Naive B cell (primary cell): ENCODE results near the gene RSRP1. TPM values are rescaled to one million over a fixed set of nuclear protein-coding genes. Genes with fewer than 3 reads are reported as not detected.

Source experiments
- ATAC-seq, 2 donors: fragments of 150-1000 bp; cut with Tn5 transposase; 2 replicates each; pipeline ENCODE4 v1.10.0; 2021; ENCODE audit warnings: low read depth in 2 of 2, mild to moderate bottlenecking in 2 of 2, moderate library complexity in 2 of 2
- DNase-seq: peaks from one replicate; pipeline ENCODE4 v3.0.0; 2022
- H3K27ac Mint-ChIP-seq, 6 donors: one replicate each; pipeline ENCODE4 v1.8.0; 2020 to 2022; ENCODE audit warnings: mild to moderate bottlenecking in 6 of 6, mixed read lengths in 6 of 6, moderate library complexity in 5 of 6, inconsistent platforms in 2 of 6
- H3K27me3 Mint-ChIP-seq, 3 donors: one replicate each; pipeline ENCODE4 v1.8.0; 2021 to 2022; ENCODE audit warnings: mixed read lengths in 3 of 3, mild to moderate bottlenecking in 1 of 3
- H3K36me3 Mint-ChIP-seq, 2 donors: one replicate each; pipeline ENCODE4 v1.8.0; 2020 to 2022; ENCODE audit warnings: mixed read lengths in 2 of 2, inconsistent platforms in 1 of 2, mild to moderate bottlenecking in 1 of 2
- H3K4me1 Mint-ChIP-seq, 3 donors: one replicate each; pipeline ENCODE4 v1.8.0; 2020 to 2022; ENCODE audit warnings: mixed read lengths in 3 of 3, inconsistent platforms in 1 of 3, mild to moderate bottlenecking in 1 of 3, moderate library complexity in 1 of 3
- H3K4me3 Mint-ChIP-seq, 8 donors: one replicate each; pipeline ENCODE4 v1.8.0; 2020 to 2022; ENCODE audit warnings: mild to moderate bottlenecking in 8 of 8, mixed read lengths in 8 of 8, moderate library complexity in 8 of 8, inconsistent platforms in 2 of 8
- H3K9me3 Mint-ChIP-seq, 7 donors: one replicate each; pipeline ENCODE4 v1.8.0; 2020 to 2022; ENCODE audit warnings: mixed read lengths in 7 of 7, mild to moderate bottlenecking in 5 of 7, inconsistent platforms in 2 of 7, moderate library complexity in 1 of 7
- polyA plus RNA-seq, 6 donors: library from polyadenylated mRNA; unstranded; fragments of 300-500 nt; fragmentation: Illumina TruSeq; gene quantifications; one replicate each; pipeline ENCODE4 v1.2.3, GENCODE V29; 2021; ENCODE audit warnings: low read depth in 6 of 6

The RSRP1 gene
- polyA plus RNA-seq, 6 donors from 2014 or later = 34.2 to 78.0 (median 68.9) TPM

- H3K36me3 Mint-ChIP-seq = no peaks in the 10 kb centered on the region
- H3K9me3 Mint-ChIP-seq = no peaks in the 10 kb centered on the region
- H3K4me1 Mint-ChIP-seq = peaks cover 10 to 16% (median 13%) of the 10 kb centered on the region in 3 donors
- ATAC-seq = no peak
- DNase-seq = no peak
- no peak overlapping the region for H3K4me3 Mint-ChIP-seq
- peaks cover 6 to 26% (median 10%) of the 10 kb centered on the region in 3 donors for H3K27me3 Mint-ChIP-seq
- peak overlapping the region in 1 of 6 donors; percentile 69 for H3K27ac Mint-ChIP-seq
These were observed 47.2 kb downstream of the RSRP1 start for GRCh38 chr1:25199819-25200620.

- DNase-seq = no peak
- H3K27me3 Mint-ChIP-seq = peaks cover 10 to 34% (median 19%) of the 10 kb centered on the region in 3 donors
- H3K36me3 Mint-ChIP-seq = no peaks in the 10 kb centered on the region
- ATAC-seq = peak; percentile 56
- H3K27ac Mint-ChIP-seq = peak overlapping the region in 1 of 6 donors; percentile 5
- H3K4me3 Mint-ChIP-seq = peak overlapping the region in 3 of 8 donors; percentile 21 to 80 (median 24)
- no peaks in the 10 kb centered on the region for H3K9me3 Mint-ChIP-seq
- H3K4me1 Mint-ChIP-seq = peaks cover 10 to 16% (median 13%) of the 10 kb centered on the region in 3 donors
These were observed 48.5 kb downstream of the RSRP1 start for GRCh38 chr1:25198663-25199252.

- Mint-ChIP-seq H3K27me3 (peaks cover 14 to 39% (median 25%) of the 10 kb centered on the region in 3 donors), H3K4me3 (peak overlapping the region in 2 of 8 donors; percentile 24 to 80), H3K9me3 (no peaks in the 10 kb centered on the region), H3K27ac (peak overlapping the region in 2 of 6 donors; percentile 3 to 5), H3K4me1 (peaks cover 10 to 16% (median 13%) of the 10 kb centered on the region in 3 donors), H3K36me3 (no peaks in the 10 kb centered on the region)
- DNase-seq (no peak), ATAC-seq (peak; percentile 27 to 42)
These were observed 49.1 kb downstream of the RSRP1 start for GRCh38 chr1:25197982-25198662.

GRCh38 chr1:25197235-25197975 lies 49.8 kb downstream of the RSRP1 start:
- Mint-ChIP-seq H3K9me3 (no peaks in the 10 kb centered on the region), H3K27me3 (peaks cover 14 to 40% (median 27%) of the 10 kb centered on the region in 3 donors), H3K4me1 (peaks cover 10 to 16% (median 13%) of the 10 kb centered on the region in 3 donors), H3K36me3 (no peaks in the 10 kb centered on the region), H3K27ac (no peak overlapping the region), H3K4me3 (no peak overlapping the region)
- no peak for DNase-seq
- ATAC-seq = no peak

- H3K4me3 Mint-ChIP-seq = no peak overlapping the region
- DNase-seq (no peak), ATAC-seq (no peak)
- no peaks in the 10 kb centered on the region for H3K9me3 Mint-ChIP-seq
- H3K27ac Mint-ChIP-seq = no peak overlapping the region
- no peaks in the 10 kb centered on the region for H3K36me3 Mint-ChIP-seq
- peaks cover 14 to 40% (median 27%) of the 10 kb centered on the region in 3 donors for H3K27me3 Mint-ChIP-seq
- H3K4me1 Mint-ChIP-seq = peaks cover 10 to 16% (median 13%) of the 10 kb centered on the region in 3 donors
These were observed 50.4 kb downstream of the RSRP1 start for GRCh38 chr1:25196830-25197229.

- Mint-ChIP-seq H3K27me3 (peaks cover 14 to 31% (median 20%) of the 10 kb centered on the region in 3 donors), H3K36me3 (no peaks in the 10 kb centered on the region), H3K4me3 (no peak overlapping the region), H3K27ac (no peak overlapping the region), H3K9me3 (no peaks in the 10 kb centered on the region), H3K4me1 (peaks cover 10 to 16% (median 13%) of the 10 kb centered on the region in 3 donors)
- ATAC-seq (no peak), DNase-seq (no peak)
These were observed 51.4 kb downstream of the RSRP1 start for GRCh38 chr1:25195835-25196234.

- Mint-ChIP-seq H3K27me3 (peaks cover 17 to 31% (median 22%) of the 10 kb centered on the region in 3 donors), H3K36me3 (no peaks in the 10 kb centered on the region), H3K27ac (no peak overlapping the region), H3K9me3 (no peaks in the 10 kb centered on the region), H3K4me1 (peaks cover 10 to 16% (median 13%) of the 10 kb centered on the region in 3 donors), H3K4me3 (no peak overlapping the region)
- ATAC-seq (no peak), DNase-seq (no peak)
These were observed 52.7 kb downstream of the RSRP1 start for GRCh38 chr1:25194572-25195020.

- Mint-ChIP-seq H3K27me3 (peaks cover 17 to 26% (median 22%) of the 10 kb centered on the region in 3 donors), H3K27ac (peak overlapping the region in 3 of 6 donors; percentile 14 to 37 (median 23)), H3K4me3 (no peak overlapping the region), H3K36me3 (no peaks in the 10 kb centered on the region), H3K9me3 (no peaks in the 10 kb centered on the region), H3K4me1 (peaks cover 10 to 14% (median 13%) of the 10 kb centered on the region in 3 donors)
- DNase-seq (no peak), ATAC-seq (no peak)
These were observed 53.2 kb downstream of the RSRP1 start for GRCh38 chr1:25194054-25194453.

GRCh38 chr1:25193229-25193628 lies 54.0 kb downstream of the RSRP1 start:
- DNase-seq = no peak
- Mint-ChIP-seq H3K36me3 (no peaks in the 10 kb centered on the region), H3K27ac (no peak overlapping the region), H3K27me3 (peaks cover 17 to 24% (median 18%) of the 10 kb centered on the region in 3 donors), H3K4me1 (peaks cover 4 to 6% (median 5%) of the 10 kb centered on the region in 3 donors), H3K4me3 (no peak overlapping the region), H3K9me3 (no peaks in the 10 kb centered on the region)
- ATAC-seq = no peak

Other genes with a start within 250 kb of the RSRP1 start
- gene SYF2, start 15.0 kb downstream of the RSRP1 start, polyA plus RNA-seq = 10 to 100 TPM; 69.2 to 93.1 (median 78.0) TPM
- gene RHD, start 25.1 kb upstream of the RSRP1 start, polyA plus RNA-seq = under 1 TPM in 5 of 6 donors, not detected in 1; 0.29 to 0.62 (median 0.39) TPM
- gene TMEM50A, start 90.9 kb upstream of the RSRP1 start, polyA plus RNA-seq = 100 to 1,000 TPM; 123 to 151 (median 137) TPM
- under 1 TPM in 3 of 6 donors, not detected in 3; 0.23 to 0.70 (median 0.28) TPM for gene RHCE, start 173.4 kb upstream of the RSRP1 start, polyA plus RNA-seq
- 1 to 10 TPM; 2.7 to 9.9 (median 7.2) TPM for gene MACO1, start 183.4 kb upstream of the RSRP1 start, polyA plus RNA-seq